ENCODE measurements around the gene ACSM5. TPM values are rescaled to one million over a fixed set of nuclear protein-coding genes. Genes with fewer than 3 reads are reported as not detected.

The ACSM5 gene
- 0.14 TPM in 1 of 2 replicates, not detected in the other for total RNA-seq

DNA sequence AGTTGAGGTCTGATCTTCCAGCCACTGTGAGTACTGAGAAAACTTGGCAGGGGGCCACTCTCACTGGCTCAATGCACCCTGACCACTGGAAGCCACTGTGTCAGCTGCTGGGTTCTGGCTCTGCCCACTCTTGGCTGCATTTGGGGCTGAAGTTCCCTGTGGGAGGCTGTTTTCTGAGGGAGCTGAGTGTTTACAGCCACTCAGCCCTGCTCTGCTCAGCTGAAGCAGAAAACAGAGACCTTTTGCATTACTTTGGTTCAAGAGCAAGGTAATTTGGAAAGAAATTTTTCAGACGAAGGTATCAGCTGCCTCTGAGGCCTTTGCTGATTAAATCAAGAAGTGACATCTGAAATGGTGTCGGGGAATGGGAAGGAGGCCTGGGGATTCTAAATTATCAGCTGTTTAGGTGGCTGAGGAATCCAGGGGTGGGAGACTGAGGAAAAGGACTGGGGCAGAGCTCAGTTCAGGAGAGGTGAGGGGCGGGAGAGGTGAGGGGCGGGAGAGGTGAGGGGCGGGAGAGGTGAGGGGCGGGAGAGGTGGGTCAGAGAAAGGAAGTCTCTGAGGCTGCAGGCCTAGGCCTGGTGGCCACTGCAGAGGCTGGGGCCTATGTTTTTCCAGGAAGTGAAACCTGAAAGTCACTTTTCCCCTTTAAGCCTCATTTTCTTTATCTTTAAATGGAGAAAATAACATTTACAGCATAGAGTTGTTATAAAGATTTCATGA is at the start of gene ACSM5:
ACSM5 (plus strand) TSS at position 137 of the 723 bp plus-strand sequence. CDS start 1,951 bp downstream, outside the sequence.

GRCh38 chr16:20404637-20405036 is 4.7 kb upstream of the ACSM5 start, which contains the start of gene PDILT:
PDILT (minus strand) TSS chr16:20404737; CDS start chr16:20399300, 5,437 bp downstream.

GRCh38 chr16:20451364-20451763 is 42.0 kb downstream of the ACSM5 start, which contains the start of gene ACSM2A:
ACSM2A (plus strand) TSS chr16:20451521; CDS start chr16:20460115, 8,594 bp downstream.

Other genes starting within 250 kb of the ACSM5 start
- not detected in 2 replicates for gene GP2, start 82.0 kb upstream of the ACSM5 start, total RNA-seq
- not detected in 2 replicates for gene UMOD, start 56.8 kb upstream of the ACSM5 start, total RNA-seq
- not detected in 2 replicates for gene PDILT, start 4.8 kb upstream of the ACSM5 start, total RNA-seq
- gene ACSM2A, start 42.0 kb downstream of the ACSM5 start, total RNA-seq: not detected in 2 replicates
- gene ACSM2B, start 166.8 kb downstream of the ACSM5 start, total RNA-seq: not detected in 2 replicates

Data from placental pericyte (primary cell).